GM18502 (cell line): ENCODE measurements around the gene G2E3.
A peak's percentile ranks its signal among the peaks of the same experiment; 100 is the strongest.
"Not testable (repeated sequence)": the region's sequence is repeated elsewhere in the genome, so short reads cannot be mapped to it uniquely, and the experiment has no call there.

ENCODE experiments used
- ATAC-seq: cut with Tn5 transposase; IDR thresholded peaks from one replicate; pipeline ENCODE4 v1.9.1; 2021; ENCODE audit warnings: mild to moderate bottlenecking; ENCODE audit not compliant: unreplicated experiment, poor library complexity

G2E3 gene, protein sequence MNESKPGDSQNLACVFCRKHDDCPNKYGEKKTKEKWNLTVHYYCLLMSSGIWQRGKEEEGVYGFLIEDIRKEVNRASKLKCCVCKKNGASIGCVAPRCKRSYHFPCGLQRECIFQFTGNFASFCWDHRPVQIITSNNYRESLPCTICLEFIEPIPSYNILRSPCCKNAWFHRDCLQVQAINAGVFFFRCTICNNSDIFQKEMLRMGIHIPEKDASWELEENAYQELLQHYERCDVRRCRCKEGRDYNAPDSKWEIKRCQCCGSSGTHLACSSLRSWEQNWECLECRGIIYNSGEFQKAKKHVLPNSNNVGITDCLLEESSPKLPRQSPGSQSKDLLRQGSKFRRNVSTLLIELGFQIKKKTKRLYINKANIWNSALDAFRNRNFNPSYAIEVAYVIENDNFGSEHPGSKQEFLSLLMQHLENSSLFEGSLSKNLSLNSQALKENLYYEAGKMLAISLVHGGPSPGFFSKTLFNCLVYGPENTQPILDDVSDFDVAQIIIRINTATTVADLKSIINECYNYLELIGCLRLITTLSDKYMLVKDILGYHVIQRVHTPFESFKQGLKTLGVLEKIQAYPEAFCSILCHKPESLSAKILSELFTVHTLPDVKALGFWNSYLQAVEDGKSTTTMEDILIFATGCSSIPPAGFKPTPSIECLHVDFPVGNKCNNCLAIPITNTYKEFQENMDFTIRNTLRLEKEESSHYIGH

DNA sequence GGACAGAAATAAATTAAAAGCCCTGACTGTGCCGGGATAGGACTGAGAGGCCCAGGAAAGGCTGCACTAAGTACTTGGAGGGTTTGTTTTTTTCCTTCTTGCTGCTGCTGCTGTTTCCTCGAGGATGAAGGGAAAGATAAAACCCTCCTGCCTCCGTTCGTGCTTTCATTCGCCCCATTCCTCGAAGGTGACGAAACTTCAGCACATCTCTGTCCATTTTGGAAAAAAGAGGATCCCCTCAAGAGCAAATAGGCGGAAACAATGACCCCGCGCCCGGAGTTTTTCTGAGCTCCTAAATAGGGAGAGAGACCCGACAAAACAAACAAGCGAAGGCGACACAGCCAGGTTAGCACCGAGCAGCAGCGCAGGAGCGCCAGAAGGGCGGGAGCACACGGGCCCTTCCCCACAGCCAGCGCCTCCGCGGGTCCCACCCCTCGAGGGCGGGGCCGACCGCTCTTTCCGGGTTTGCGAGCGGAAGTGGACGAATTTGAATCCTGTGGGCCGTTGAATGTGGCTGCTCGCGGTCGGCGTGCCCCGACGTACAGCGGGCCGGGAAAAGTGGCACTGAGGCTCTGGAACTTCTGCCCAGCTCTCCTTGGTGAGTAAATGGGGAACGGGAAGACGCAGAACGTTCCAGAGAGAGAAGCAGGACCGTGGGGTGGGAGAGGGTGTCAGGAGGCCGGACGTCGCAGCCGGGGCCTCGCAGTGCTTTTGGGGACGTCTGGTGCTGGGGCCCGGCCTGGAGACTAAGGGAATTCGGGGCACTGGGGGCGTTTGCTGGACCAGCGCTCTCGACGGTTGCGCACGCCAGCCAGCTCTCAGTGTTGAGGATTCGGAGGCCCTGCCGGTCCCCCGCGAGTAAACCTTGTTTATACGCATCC lies at the start of gene G2E3:
Gene G2E3 (plus strand): TSS at position 484 of the 881 bp plus-strand sequence. CDS start 21,922 bp downstream, outside the sequence.
- ATAC-seq: peak; percentile 99

DNA sequence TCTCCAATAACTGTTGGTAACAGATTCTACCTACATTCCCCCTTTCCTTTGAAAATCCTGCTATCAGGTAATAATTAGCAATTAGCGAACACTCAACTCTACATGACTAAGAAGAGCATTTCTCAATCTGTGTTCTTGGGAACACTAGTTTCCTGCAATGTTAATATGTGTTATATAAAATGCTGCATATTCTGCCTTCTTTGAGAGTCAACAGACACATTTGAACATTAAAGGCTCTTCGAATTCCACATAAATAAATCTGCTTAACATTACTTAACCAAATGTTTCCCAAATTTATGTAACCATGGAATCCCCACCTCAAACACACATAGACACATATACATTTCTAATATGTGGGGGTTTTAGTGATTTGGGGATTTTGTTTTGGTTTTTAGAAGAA lies 41.2 kb upstream of the G2E3 start:
- ATAC-seq: no peak

DNA sequence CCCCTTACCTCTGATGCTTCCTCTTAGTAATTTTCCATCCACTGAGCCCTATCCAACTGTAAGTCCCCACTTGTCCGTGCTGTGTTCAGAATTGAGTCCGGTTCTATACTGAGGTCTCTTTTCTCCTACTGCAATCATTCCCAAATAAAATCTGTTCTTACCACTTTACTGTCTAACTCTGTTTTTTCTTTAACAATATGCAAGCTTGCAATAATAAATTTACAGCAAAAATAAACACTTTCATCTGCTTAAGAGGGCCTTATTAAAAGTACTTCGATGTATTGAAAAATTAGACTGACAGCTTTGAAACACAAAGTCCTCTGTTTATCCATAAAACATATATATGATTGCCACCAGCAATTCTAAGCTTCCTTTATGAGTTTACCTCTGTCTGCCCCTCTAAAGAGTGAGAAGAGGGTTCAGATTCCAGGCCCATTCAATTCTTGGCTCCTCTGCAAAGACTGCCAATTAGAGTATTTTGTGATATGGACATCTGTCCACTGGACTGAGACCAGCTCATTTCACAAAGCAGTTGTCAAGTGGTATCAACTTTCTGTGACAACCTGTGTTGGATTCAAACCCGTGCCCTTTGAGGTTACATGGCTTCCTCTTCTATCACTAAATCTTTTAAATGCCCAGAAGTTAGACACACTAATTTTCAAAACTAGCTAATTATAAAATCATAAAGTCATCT lies 39.9 kb upstream of the G2E3 start:
- no peak for ATAC-seq

DNA sequence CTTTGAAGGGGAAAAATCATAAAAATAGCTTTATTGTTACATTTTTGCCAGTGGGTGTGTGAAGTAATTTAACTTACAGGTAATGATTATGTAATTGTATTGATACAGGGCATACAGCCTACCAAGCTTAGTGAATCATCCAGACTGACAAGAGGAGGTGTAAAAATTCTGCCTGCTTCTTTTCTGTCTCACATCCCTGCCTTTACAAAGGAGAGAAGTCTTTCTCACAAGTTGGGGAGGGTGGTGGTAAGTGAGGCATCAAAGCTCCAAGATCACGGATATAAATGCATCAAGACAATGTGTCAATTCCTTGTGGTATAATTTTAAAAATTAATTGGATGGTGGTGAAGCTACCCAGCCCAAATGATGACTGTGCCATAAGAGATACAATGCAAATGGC lies 39.0 kb upstream of the G2E3 start:
- no peak for ATAC-seq

DNA sequence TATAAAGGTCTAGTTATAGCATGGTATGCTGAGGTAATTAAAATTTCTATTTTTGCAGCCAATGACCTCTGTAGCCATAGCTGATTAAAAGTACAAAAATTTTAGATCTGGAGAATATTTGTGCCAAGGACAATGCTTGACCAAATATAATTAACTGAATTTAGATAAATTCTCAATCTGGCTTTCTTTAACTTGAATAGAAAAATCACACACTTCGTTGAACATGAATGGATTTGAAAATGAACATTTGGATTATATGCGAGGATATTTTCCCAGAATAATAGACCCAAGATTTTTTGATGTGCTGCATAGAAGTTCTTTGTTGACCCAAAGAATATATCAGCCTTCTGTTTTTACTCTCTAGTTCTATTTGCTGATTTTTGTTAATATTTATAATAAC lies 38.4 kb upstream of the G2E3 start:
- ATAC-seq: no peak

DNA sequence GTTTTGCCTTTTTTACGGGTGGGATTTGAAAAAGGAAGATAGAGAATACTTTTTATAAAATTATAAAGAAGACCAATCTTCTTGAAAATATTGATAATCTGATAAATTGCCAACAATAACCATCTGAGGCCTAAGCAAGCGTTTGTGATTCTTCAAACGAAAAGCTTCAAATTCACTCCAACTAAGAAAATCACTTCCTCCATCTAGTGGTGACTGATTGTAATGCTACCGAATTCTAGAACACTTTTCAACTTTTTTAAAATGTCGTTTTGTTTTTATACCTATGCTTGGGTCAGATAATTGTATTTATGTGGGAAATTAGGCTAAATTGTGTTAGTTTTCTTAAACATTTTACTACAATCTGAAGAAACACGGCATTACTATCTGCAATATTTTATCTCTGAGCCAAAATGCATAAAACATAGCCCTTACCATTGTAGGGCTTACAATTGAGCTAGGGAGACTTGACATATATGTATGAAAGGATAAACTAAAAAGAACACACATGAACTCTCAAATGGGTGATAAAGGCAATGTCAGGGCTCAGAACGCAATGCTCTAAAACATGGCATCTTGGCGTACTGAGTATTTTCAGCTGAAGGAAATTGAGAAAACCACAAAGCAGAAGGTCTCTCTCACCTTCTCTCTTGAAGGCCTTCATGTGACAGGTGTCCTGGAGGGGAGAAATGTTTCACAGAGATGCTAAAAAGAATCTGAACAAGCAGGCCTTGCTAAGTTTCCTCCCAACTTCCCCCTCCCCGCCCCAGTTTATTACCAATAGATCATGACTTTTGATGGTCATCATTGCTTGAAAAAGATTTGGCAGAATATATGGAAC lies 36.8 kb upstream of the G2E3 start:
- peak; percentile 83 for ATAC-seq

DNA sequence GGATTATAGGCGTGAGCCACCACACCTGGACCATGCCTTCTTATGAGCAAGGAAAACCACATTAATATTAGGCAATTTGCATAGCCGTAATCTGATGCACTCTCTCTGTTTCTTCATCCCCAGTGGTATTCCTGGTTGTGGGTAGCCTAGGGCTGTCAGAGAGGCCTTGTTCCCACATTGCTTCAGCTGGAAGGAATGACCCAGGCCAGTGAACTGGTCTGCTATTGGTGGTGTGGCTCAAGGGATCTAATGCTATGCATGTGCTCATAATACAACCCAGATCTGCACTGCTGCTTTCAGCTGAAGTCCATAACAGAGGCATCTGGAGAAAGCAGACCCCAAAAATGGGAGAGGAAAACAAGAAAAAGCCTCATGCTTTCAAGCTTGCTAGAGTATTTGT lies 33.1 kb upstream of the G2E3 start:
- no peak for ATAC-seq

DNA sequence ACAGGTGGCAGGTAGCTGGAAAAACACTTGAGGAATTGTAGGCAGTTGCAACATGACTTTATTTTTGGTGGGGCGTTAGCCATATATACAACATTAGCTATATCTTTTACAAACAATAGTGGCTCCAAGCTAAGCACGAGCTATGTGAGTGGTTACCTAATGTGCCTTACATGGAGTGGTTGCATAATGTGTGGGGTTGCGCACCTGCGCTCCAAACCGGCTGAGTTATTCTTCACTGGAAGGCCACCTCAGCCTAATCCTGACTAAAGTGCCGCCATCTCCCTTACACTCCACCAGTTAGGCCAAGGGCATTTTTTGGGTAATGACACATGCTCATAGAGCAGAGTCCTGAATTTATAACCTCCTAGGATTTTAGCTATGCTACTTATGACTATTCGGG lies 31.8 kb upstream of the G2E3 start:
- ATAC-seq: no peak

DNA sequence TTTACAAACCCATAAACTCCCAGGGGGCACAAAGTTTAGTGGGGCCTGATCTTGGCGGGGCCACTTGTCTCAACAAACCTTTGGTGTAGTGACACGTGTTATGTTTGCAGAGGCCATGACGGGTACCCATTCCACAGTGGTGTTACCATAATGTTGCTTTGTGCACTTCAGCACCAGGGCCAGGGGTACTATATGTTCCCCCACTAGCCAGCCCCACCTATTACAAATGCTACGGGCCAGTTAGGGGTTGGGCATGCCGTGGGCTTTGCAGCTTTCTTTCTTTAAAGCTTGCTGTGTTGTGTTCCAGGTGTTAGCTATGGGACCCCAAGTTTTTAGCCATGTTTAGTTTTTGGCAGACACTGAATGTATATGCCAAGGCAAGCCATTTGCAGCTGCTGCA lies 30.8 kb upstream of the G2E3 start:
- ATAC-seq: no peak

DNA sequence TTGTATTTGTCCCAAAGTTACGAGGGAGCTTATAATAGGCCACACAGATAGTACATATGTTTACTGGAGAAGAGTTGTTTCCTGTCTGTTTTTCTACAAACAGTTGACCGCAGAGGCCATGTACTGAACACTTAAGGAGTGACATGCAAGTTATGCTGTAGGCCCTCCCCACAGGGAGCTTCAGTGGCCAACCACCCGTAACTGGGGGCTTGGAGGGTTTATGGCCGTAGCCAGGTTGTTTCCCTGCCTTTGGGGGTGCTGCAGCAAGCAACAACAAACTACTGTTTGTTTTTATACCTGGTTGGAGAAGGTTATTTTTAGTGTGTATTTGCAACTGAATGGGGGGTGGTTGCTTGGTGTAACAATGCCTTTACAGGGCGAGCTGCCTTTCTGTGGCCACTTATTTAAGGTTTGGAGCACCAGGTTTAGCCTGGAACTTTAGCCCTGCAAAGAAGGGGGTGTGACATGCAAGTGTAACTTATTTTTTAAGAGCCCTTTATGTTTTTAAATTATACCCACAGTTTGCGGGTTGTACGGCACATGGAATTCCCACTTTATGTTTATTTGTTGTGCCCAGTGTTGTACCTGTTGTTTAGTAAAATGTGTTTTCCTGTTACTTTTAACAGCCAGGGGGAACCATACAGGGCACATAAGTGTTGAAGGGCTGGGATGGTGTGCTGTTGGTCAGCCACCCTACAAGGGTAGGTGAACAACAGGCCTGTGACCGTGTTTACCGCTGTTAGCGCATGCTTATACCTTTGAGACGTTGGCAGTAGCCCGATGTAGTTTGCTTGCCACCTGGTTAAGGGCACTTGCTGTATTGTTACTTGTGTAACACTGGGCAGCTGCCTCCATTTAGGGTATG lies 29.9 kb upstream of the G2E3 start:
- ATAC-seq: no peak

DNA sequence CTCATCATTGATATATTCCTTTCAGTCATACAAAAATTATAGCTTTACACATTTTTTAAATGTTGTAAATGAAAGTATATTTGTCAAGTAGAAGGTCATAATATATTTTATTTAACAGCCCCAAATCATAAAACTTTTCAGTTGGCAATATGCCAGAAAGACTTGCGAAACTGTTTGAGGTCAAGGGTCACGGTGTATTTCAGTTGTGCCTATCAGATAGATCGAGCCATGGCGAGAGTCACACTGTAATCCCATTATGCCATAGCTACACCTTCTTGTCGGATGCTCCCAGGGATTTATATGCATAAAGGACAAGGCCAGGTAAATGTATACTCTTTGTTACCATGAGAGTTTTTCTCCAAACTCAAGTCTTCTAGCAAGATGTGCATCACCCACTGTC lies 26.7 kb upstream of the G2E3 start:
- ATAC-seq: no peak

DNA sequence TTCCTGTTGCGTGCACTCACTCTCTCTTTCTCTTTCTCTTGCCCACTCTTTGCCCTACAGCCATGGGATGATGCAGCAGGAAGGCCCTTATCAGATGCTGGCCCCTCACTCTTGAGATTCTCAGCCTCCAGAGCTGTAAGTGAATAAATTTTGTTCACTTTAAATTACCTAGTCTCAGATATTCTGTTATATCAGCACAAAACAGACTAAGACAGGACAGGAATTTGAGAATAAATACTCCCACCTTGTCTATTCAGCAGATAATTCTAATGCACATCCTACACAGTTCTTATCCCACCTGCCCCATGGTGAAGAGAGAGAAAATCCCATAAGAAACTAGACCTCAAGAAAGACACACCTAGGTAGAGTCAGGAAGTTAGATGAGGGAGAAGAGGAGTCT lies 25.8 kb upstream of the G2E3 start:
- ATAC-seq: no peak

DNA sequence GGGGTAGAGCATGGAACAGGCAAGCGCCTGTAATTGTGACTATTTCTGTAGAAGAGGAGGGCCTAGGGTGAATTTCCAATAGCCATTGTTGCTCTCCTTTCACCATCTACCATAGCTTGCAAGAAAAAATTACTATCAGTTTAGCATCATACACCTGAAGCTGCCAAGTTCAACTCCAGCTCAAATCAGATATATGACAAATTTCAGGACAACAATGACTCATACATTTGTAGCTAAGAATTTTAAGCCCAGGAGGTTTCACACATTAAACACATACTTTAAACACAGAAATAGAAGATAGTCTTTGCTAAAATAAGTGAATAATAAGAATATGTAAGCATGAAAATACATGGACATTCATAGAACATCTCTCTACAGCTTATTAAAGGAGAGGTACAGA lies 17.6 kb upstream of the G2E3 start:
- ATAC-seq: no peak

DNA sequence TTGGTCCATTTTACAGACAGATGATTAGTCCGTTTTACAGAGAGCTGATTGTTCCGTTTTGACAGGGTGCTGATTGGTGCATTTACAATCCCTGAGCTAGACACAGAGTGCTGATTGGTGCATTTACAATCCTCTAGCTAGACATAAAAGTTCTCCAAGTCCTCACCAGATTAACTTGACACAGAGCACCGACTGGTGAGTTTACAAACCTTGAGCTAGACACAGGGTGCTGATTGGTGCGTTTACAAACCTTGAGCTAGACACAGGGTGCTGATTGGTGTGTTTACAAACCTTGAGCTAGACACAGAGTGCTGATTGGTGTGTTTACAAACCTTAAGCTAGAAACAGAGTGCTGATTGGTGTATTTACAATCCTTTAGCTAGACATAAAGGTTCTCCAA lies 12.2 kb upstream of the G2E3 start:
- not testable (repeated sequence) for ATAC-seq

DNA sequence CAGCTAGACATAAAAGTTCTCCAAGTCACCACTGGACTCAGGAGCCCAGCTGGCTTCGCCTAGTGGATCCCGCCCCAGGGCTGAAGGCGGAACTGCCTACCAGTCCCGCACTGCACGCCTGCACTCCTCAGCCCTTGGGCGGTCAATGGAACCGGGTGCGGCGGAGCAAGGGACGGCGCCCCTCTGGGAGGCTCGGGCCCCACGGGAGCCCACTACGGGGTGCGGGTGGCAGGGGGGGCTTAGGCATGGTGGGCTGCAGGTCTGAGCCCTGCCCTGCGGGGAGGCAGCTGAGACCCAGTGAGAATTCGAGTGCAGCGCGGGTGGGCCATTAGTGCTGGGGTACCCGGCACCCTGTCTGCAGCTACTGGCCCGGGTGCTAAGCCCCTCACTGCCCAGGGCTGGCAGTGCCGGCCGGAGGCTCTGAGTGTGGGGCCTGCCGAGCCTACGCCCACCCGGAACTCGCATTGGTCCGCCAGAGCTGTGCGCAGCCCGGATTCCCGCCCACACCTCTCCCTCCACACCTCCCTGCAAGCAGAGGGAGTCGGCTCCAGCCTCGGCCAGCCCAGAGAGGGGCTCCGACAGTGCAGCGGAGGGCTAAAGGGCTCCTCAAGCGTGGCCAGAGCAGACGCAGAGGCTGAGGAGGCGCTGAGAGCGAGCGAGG lies 11.4 kb upstream of the G2E3 start:
- ATAC-seq: no peak

DNA sequence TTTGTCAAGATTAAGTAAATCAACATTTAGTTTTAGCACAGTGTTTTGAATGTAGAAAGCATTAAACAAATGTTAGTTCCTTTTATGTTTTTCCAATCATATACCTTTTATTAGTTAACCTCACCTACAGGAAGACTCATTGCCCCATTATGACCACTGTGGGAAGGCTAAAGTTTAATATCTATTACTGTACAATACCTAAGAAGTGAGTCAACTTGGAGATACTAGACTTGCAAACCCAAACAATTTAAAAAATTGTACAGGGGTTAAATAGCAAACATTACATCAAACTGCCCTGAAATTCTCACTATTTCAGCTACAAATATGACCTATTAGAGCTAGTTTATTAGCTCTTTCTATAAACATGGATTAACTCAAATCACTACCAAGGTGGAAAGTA lies 8.6 kb upstream of the G2E3 start:
- ATAC-seq: no peak

DNA sequence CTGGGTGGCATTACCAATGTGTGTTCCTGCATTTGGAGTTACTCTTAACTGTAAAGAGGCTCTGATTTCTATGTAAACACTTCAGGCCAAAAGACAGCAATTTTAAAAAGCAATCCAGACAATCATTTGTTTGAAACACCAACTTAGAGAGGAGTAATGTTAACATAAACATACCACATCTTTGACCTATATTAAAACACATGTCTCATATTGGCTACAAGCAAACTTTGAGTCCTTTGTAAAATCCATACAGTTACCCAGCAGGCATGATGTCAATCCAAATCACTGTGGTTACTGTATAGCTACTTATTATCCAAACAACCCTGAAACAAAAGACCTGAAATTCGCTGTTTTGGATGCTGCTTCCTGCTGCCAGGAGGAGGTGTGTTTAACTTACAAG lies 7.5 kb upstream of the G2E3 start:
- ATAC-seq: no peak
